Right atrium auricular region (tissue), 2 donors: ENCODE measurements around the gene DHODH. TPM values are rescaled to one million over a fixed set of nuclear protein-coding genes. Genes with fewer than 3 reads are reported as not detected.

Experiments used
- DNase-seq: peaks from one replicate; pipeline ENCODE4 v3.0.0-alpha.2; 2019; ENCODE audit warnings: low spot score
- H3K27ac ChIP-seq, 2 donors: fragments of 200-600 bp; sonication (generic); 1 replicate in 1 of 2; 2 replicates in 1 of 2; pipeline ENCODE4 v1.5.1; 2016 to 2019
- H3K27me3 ChIP-seq, 2 donors: fragments of 200-600 bp; sonication (generic); one replicate each; pipeline versions ENCODE4 v1.5.1 to v1.6.0; 2017 to 2019
- H3K36me3 ChIP-seq: fragments of 200-600 bp; sonication (generic); one replicate; pipeline ENCODE4 v1.5.1; 2016
- H3K4me1 ChIP-seq, 2 donors: fragments of 200-600 bp; sonication (generic); one replicate each; pipeline versions ENCODE4 v1.5.1 to v1.6.0; 2017 to 2019
- H3K4me3 ChIP-seq, 2 donors: fragments of 200-600 bp; sonication (generic); 1 replicate in 1 of 2; 2 replicates in 1 of 2; pipeline ENCODE4 v1.5.1; 2017 to 2019; ENCODE audit warnings: mild to moderate bottlenecking in 1 of 2, moderate library complexity in 1 of 2
- H3K9me3 ChIP-seq, 2 donors: fragments of 200-600 bp; sonication (generic); one replicate each; pipeline ENCODE4 v1.5.1; 2019
- CTCF ChIP-seq, 2 donors: fragments of 200-600 bp; sonication (generic); IDR thresholded peaks; one replicate each; pipeline ENCODE4 v1.5.1; 2019; ENCODE audit warnings: antibody characterized with exemption in 2 of 2
- total RNA-seq, 2 donors: library from RNA; depleted of rRNA; stranded (reverse); fragments of >200 nt; gene quantifications; one replicate each; pipeline ENCODE4 v1.1.0, GENCODE V29; 2016

The DHODH gene
- total RNA-seq, 2 donors from 2014 or later, result 39.4 to 52.0 TPM

- H3K36me3 ChIP-seq, result no peaks in the 10 kb centered on the region
- TF ChIP-seq CTCF (IDR thresholded peaks at IDR 0.05), result no peak
- no peaks in the 10 kb centered on the region for H3K4me1 ChIP-seq
- H3K27ac ChIP-seq, result no peak overlapping the region
- no peaks in the 10 kb centered on the region for H3K9me3 ChIP-seq
- H3K27me3 ChIP-seq, result no peaks in the 10 kb centered on the region
- no peak for DNase-seq
- H3K4me3 ChIP-seq, result no peak overlapping the region
These were observed 39.2 kb upstream of the DHODH start for GRCh38 chr16:71969353-71969752.

DNA sequence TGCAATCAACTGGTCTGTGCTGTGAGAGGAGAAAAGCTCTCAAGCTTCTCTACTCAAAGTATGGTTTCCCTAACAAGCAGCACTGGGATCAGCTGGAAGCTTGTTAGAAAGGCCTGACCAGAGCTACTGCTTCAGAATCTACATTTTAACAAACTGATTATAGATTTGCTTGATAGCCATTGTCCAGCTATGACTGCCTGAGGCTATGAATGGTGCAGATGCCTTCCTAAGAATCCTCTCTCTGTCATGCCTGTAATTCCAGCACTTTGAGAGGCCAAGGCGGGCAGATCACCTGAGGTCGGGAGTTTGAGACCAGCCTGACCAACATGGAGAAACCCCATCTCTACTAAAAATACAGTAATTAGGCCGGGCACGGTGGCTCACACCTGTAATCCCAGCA, 37.0 kb upstream of the DHODH start:
- H3K27ac ChIP-seq, result no peak overlapping the region

GRCh38 chr16:71972356-71972755, 36.2 kb upstream of the DHODH start:
- no peak for DNase-seq
- no peaks in the 10 kb centered on the region for H3K27me3 ChIP-seq
- no peaks in the 10 kb centered on the region for H3K9me3 ChIP-seq
- H3K4me1 ChIP-seq, result no peaks in the 10 kb centered on the region
- no peak for TF ChIP-seq CTCF (IDR thresholded peaks at IDR 0.05)
- no peaks in the 10 kb centered on the region for H3K36me3 ChIP-seq
- no peak overlapping the region for H3K4me3 ChIP-seq
- no peak overlapping the region for H3K27ac ChIP-seq

More for the DNA sequence above, 37.0 kb upstream of the DHODH start:
- Histone ChIP-seq H3K4me1 (no peaks in the 10 kb centered on the region), H3K9me3 (no peaks in the 10 kb centered on the region), H3K4me3 (no peak overlapping the region), H3K36me3 (no peaks in the 10 kb centered on the region), H3K27me3 (no peaks in the 10 kb centered on the region)
- no peak for DNase-seq
- TF ChIP-seq CTCF (IDR thresholded peaks at IDR 0.05), result no peak

- Histone ChIP-seq H3K27ac (no peak overlapping the region), H3K9me3 (no peaks in the 10 kb centered on the region), H3K4me1 (no peaks in the 10 kb centered on the region), H3K27me3 (no peaks in the 10 kb centered on the region), H3K36me3 (no peaks in the 10 kb centered on the region), H3K4me3 (no peak overlapping the region)
- DNase-seq, result no peak
- no peak for TF ChIP-seq CTCF (IDR thresholded peaks at IDR 0.05)
These were observed 35.5 kb upstream of the DHODH start for GRCh38 chr16:71973001-71973400.

GRCh38 chr16:71974068-71974818, 34.3 kb upstream of the DHODH start:
- no peak for TF ChIP-seq CTCF (IDR thresholded peaks at IDR 0.05)
- no peak for DNase-seq
- Histone ChIP-seq H3K4me1 (no peaks in the 10 kb centered on the region), H3K27ac (no peak overlapping the region), H3K9me3 (no peaks in the 10 kb centered on the region), H3K4me3 (no peak overlapping the region), H3K27me3 (no peaks in the 10 kb centered on the region), H3K36me3 (no peaks in the 10 kb centered on the region)
